DMS114 treated with DMSO at 0.1 percent for 48 hours (cell line): ENCODE results near the gene GPR161.
"Not testable (repeated sequence)": the region's sequence is repeated elsewhere in the genome, so short reads cannot be mapped to it uniquely, and the experiment has no call there.

Source experiments
- DNase-seq: peaks from one replicate; lab custom pipeline; 2025; ENCODE audit not compliant: unreplicated experiment; lab: John Stamatoyannopoulos, UW

The GPR161 gene

GRCh38 chr1:168088511-168089325, 48.0 kb downstream of the GPR161 start:
- no peak for DNase-seq

- DNase-seq = no peak
Observed at GRCh38 chr1:168087696-168088095, 49.0 kb downstream of the GPR161 start.

DNA sequence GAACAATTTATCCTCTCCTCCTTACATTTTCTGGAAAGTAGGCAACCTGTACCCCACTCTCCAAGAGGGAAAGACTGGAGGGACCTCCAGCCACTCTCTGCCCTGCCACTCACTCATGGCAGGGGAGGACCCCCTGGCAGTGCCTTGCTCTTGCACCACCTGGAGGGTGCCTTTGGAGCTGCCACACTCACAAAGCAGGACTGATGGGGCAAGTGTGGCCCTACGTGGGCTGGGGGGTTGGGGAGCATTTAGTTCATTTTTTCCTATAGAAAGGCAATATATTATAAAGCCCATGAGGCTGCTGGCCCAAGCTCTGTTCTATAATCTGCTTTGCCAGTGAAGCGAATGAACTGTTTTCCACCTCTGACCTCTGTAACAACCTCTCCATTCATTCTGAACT, 50.3 kb downstream of the GPR161 start:
- DNase-seq = no peak

GRCh38 chr1:168085401-168085872, 51.3 kb downstream of the GPR161 start:
- DNase-seq = no peak

DNA sequence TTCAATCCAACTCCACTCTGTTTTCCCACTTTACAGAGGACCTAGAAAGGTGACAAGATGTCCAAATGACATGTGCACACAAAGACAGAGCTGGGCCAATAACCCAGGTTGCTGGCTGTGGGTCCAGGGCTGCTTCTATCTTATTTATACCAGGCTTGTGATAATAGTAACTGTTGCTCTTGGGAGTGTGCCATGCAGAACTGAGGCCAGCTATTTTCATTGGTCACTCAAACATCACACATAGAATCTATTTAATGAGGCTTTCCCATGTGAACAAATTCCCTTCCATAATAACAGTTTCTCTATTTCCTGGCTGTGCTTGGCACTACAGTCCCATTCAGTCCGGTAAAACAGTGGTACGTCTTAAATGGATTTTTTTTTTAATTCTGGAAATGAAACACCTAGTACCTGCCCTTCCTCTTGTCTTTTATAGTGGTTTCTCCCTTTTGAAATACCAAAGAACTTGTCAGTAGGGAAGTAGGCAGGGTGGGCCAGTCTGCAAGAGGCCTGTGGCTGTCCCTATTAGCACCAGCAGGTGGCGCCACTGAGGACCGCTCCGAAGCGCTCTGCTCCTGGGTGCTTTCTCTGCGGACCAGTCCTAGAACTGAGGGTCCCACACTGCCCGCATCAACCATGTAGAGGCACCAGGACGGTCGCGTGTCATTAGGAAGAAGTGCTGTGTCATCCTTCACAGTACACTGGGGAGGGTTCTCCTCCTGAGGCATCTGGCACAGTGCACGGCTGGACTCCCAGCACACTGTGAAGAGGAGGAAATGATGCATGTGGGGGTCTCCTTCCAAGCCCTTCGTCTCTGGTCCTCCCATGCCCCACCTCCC, 52.1 kb downstream of the GPR161 start:
- no peak for DNase-seq

DNA sequence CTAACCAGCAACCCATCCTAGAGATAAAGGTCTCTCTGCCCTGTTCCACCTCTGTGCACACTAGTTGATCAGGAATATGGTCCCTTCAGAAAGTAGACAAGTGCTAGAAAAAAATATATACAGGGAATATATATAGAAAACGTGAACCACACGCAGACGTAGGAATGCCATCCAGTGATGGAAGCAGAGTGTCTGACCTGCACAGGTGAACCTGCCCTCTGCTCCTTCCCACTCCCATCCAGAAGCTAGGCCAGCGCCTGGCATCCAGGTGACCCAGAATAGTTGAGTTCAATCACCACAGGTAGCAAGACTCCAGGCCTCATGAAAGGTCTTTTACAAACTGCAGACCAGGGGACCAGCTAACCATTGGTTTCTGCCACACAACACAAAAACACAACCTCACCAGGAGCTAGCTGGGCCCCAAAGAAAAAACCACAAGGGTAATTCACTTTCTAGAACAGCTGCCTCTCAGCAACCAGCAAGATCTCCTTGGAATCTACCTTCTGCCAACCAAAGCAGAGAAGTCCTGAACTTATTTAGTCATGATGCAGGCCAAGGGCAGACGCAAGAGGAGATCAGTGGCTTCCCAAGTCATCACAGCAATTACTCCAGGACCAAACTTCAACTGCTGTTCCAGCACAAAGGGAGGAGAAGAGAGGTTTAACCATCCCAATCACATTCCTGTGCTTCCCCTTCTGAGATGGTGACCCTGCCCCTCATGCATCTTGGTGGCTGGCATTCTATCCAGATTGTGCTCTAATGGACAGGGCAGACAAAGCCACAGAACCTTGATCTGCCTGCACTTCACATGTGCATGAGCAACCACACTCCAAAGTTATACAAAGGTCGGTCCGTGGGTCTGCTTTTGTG, 53.0 kb downstream of the GPR161 start:
- DNase-seq = no peak

GRCh38 chr1:168082008-168082876, 54.5 kb downstream of the GPR161 start:
- peak; percentile 71 for DNase-seq

- no peak for DNase-seq
Observed at GRCh38 chr1:168081373-168082007, 55.2 kb downstream of the GPR161 start.

DNA sequence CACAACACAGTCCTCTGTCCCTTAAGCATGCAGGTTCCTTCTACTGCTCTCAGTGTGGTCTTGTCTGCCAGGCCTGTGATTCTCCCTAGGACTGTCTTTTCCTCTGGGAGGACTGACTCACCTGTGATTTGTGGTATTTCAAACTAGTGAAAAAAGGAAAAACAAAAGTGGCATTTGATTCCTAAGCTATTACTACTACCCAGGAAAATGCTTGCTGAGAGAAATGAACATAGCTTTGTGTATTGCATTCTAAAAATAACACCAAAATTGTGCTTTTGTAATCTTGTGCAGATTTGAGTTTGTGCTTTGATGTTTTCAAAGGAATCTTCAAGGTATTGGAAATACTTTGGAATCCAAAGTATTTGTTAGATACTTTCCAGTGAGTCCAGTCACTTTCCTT, 57.0 kb downstream of the GPR161 start:
- DNase-seq = no peak

GRCh38 chr1:168069384-168069783, 67.3 kb downstream of the GPR161 start:
- no peak for DNase-seq

- no peak for DNase-seq
Observed at GRCh38 chr1:168065506-168065905, 71.2 kb downstream of the GPR161 start.

- no peak for DNase-seq
Observed at GRCh38 chr1:168064216-168064615, 72.5 kb downstream of the GPR161 start.

GRCh38 chr1:168057921-168058320, 78.8 kb downstream of the GPR161 start:
- no peak for DNase-seq

DNA sequence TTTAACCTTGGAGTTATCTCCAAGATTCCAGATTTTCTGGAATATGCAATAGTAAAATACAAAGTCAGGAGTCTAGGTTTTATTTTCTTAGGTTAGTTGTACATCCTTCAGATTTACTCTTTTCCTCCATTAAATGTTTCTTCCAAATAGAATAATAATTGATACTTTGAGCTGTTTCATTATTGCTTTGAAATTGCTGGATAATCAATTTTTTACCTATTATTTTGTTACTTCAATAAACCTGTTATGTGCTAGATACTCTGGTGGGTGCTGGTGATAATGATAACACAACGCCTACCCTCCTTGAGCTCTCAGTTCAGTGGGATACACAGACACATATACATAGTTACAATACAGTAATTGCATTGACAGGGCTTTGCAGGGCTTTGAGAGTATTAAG, 79.4 kb downstream of the GPR161 start:
- no peak for DNase-seq

- DNase-seq = not testable (repeated sequence)
Observed at GRCh38 chr1:168056152-168056551, 80.6 kb downstream of the GPR161 start.

GRCh38 chr1:168054117-168054516, 82.6 kb downstream of the GPR161 start:
- no peak for DNase-seq

GRCh38 chr1:168053681-168054080, 83.0 kb downstream of the GPR161 start:
- DNase-seq = no peak

DNA sequence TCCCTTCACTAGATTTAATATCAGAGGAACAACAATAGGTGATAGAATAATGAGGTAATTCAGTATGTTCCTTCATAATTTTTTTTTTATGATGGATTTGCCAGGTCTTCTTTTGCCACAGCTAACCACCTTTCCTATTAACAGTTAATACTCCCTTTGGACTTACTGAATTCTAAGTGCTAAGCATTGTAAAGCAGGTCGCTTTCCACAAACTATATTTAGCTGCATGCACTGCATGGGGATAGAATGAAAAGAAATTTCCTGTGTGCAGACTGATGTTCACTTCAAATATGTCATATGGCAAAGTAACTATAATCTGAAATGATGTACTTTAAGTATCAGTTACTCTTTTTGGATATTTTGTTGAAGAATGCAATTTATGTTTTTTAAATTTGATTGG, 85.8 kb downstream of the GPR161 start:
- no peak for DNase-seq

DNA sequence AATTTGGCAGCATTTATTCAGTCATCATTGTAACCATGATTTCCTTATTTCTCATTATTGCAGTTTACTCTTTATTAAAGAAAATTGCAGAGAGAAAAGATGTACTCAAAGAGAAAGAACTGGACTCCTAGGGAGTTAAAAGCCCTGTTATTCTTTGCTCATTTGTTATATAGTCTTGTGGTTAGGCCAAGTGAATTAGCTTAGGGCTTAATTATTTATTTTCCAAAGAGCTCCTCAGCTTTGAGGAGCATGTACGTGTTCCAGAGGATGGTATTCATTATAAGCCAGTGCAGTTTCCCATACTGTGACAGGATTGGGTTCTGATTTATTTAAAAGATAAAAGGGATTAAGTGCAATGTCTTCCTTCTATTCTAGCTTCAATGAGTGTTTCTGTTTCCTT, 86.4 kb downstream of the GPR161 start:
- DNase-seq = no peak

GRCh38 chr1:168045311-168045710, 91.4 kb downstream of the GPR161 start:
- no peak for DNase-seq
